Esophagus (tissue), 2 donors: ENCODE results near the gene ITPR1. TPM values are rescaled to one million over a fixed set of nuclear protein-coding genes. Genes with fewer than 3 reads are reported as not detected.

Source experiments
- H3K27ac ChIP-seq, 2 donors: one replicate each; pipeline ENCODE4 v1.5.1; 2013; ENCODE audit warnings: low read depth in 2 of 2, mild to moderate bottlenecking in 2 of 2, inconsistent platforms in 1 of 2, low read length in 1 of 2, moderate library complexity in 1 of 2
- H3K27me3 ChIP-seq, 2 donors: one replicate each; pipeline ENCODE4 v1.6.1; 2013; ENCODE audit warnings: low read length in 2 of 2, control low read depth in 1 of 2, mild to moderate bottlenecking in 1 of 2; ENCODE audit not compliant: insufficient read depth in 2 of 2, control insufficient read depth in 1 of 2
- H3K36me3 ChIP-seq, 2 donors: one replicate each; pipeline ENCODE4 v1.6.1; 2013; ENCODE audit warnings: low read length in 1 of 2; ENCODE audit not compliant: control insufficient read depth in 2 of 2, insufficient read depth in 2 of 2
- H3K4me1 ChIP-seq, 2 donors: one replicate each; pipeline ENCODE4 v1.6.1; 2013; ENCODE audit warnings: low read length in 1 of 2; ENCODE audit not compliant: control insufficient read depth in 2 of 2, insufficient read depth in 2 of 2
- H3K4me3 ChIP-seq, 2 donors: one replicate each; pipeline ENCODE4 v1.5.1; 2013; ENCODE audit warnings: low read length in 2 of 2, mild to moderate bottlenecking in 2 of 2, low read depth in 1 of 2, moderate library complexity in 1 of 2
- H3K9me3 ChIP-seq, 2 donors: one replicate each; pipeline ENCODE4 v1.6.1; 2013; ENCODE audit warnings: mild to moderate bottlenecking in 2 of 2, low read depth in 1 of 2, low read length in 1 of 2, moderate library complexity in 1 of 2; ENCODE audit not compliant: control insufficient read depth in 2 of 2, insufficient read depth in 1 of 2
- WGBS, 2 donors: extraction: QIAGEN DNeasy Blood & Tissue Kit; methylation state at CpG; one replicate each; pipeline ENCODE4 v1.1.7; 2013; 5-methylcytosine and 5-hydroxymethylcytosine counted together
- polyA plus RNA-seq, 2 donors: library from polyadenylated mRNA; stranded (reverse); fragments of 200-250 nt; gene quantifications; one replicate each; pipeline ENCODE4 v1.2.3, GENCODE V29; 2013
- donor health status: healthy with polysubstance abuse.
- donor health status: Bipolar disorder and iron deficiency.

Gene ITPR1
- polyA plus RNA-seq, 2 donors = 7.5 to 16.3 TPM

DNA sequence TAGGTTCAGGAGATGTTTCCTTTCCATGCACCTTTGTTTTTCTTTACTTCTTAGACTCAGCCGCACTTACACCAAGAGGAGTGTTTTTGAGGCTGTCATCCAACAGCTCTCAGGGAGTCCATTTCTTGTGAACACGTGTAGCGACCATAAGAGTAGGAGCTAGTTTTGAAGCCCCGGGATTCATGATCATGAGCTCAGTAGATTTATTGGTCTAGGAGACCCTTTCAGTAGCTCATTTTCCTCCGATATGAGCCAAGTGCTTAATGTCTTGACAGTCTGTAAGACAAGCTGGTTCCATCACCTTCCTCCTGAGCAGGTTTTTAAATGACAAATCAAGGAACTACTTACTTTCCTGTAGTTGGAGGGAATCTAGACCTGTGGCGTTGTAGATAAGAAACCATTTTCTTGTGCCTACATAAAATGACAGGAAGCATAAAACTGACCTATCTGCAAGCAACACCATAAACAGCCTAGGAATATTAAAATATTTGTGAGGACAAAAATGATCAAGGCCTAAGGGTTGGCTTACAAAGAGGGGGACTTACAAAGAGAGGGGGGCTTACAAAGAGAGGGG is 313.5 kb downstream of the ITPR1 start:
- no peak overlapping the region for H3K4me3 ChIP-seq
- H3K27me3 ChIP-seq = no peaks in the 10 kb centered on the region
- peak overlapping the region in 1 of 2 donors; percentile 8 for H3K27ac ChIP-seq
- 95 to 97% methylated on average over 6 of the region's 6 CpGs for WGBS, 2 donors
- H3K36me3 ChIP-seq = peaks cover 0 to 5% of the 10 kb centered on the region in 2 donors
- H3K9me3 ChIP-seq = no peaks in the 10 kb centered on the region
- no peaks in the 10 kb centered on the region for H3K4me1 ChIP-seq

DNA sequence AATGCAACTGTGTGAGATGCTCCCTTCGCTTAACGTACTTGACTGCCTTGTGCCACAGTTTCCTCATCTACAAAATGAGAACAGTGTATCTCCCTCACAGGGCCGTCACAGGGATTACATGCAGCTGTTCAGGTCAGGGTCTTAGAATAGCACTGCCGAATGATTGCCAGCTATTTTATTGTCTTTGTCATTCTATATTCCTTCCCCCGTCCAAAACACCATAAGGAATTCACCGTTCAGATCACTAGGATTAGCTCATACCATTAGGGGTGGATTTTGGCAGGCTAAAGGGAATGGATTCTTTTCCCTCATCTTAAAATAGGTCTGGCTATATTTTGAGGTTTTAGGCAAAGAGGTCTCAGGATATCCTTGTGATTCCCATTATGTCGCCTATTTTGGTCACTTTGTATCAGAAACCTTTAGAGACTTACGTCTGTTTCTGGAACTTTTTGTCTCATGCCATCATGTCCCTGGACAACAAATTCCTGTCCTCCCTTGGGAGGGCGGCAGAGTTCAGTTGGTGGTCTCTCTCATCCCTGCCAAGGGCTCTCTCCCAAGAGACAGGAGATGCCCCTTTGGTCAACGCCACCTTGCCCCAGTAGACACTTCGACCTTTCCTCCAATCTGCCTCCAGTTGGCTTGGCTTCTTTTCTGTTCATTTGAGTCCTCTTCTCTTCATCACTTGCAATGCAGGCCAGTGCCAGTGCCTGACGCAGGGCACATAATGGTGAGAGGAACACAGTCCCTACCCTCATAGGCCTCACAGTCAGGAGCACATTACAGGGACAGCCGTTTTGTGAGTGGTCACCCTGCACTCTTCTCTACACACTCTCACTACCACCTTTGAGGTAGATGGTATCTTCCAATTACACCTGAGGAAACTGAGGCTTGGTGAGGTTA is 314.5 kb downstream of the ITPR1 start:
- WGBS, 2 donors = 87 to 88% methylated on average over 13 of the region's 13 CpGs
- H3K4me1 ChIP-seq = no peaks in the 10 kb centered on the region
- H3K4me3 ChIP-seq = no peak overlapping the region
- no peaks in the 10 kb centered on the region for H3K27me3 ChIP-seq
- peaks cover 0 to 5% of the 10 kb centered on the region in 2 donors for H3K36me3 ChIP-seq
- H3K9me3 ChIP-seq = no peaks in the 10 kb centered on the region
- H3K27ac ChIP-seq = no peak overlapping the region

DNA sequence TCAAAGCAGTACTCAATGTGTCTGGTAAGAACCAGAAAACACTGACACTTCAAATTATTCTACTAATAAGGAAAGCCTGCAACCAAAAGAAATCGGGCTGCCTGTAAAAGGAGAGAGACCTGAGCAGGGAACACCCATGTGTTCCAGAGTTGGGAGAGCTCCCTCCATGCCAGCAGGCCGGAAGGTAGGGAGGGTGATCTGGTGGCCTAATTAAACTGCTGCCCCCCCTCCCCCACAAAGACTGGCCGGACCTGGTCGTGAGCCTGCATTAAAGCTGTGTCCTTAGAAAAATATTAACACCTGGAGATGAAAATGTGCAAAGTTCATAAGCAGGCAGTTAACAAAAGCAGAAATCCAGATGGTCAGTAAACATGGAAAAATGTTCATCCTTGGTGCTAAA is 315.5 kb downstream of the ITPR1 start:
- Histone ChIP-seq H3K36me3 (peaks cover 0 to 5% of the 10 kb centered on the region in 2 donors), H3K4me3 (no peak overlapping the region), H3K9me3 (no peaks in the 10 kb centered on the region), H3K27me3 (no peaks in the 10 kb centered on the region), H3K27ac (no peak overlapping the region), H3K4me1 (no peaks in the 10 kb centered on the region)
- WGBS, 2 donors = 46 to 82% methylated on average over 4 of the region's 4 CpGs

DNA sequence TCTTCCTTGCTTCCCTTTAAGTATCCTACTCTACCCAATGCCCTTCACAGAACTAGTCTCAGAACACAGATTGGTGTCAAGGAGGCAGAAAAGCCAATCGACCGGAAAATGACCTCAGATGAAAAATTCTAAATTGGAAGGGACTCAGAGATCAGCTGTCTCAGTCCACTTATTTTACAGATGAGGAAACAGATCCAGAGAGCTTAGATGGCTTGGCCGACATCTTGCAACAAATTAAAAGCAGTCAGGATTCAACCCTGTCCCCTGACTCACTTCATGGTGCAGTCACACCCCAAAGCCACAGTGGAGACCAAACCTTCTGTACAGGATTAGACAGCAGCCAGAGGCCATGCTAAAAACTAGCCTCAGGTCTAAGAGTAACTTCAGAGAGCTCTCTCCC is 316.8 kb downstream of the ITPR1 start:
- Histone ChIP-seq H3K27me3 (no peaks in the 10 kb centered on the region), H3K4me1 (no peaks in the 10 kb centered on the region), H3K27ac (peak overlapping the region in 1 of 2 donors; percentile 13), H3K9me3 (no peaks in the 10 kb centered on the region), H3K36me3 (peaks cover 2 to 8% of the 10 kb centered on the region in 2 donors), H3K4me3 (no peak overlapping the region)
- WGBS, 2 donors = 81 to 87% methylated on average over 3 of the region's 3 CpGs

DNA sequence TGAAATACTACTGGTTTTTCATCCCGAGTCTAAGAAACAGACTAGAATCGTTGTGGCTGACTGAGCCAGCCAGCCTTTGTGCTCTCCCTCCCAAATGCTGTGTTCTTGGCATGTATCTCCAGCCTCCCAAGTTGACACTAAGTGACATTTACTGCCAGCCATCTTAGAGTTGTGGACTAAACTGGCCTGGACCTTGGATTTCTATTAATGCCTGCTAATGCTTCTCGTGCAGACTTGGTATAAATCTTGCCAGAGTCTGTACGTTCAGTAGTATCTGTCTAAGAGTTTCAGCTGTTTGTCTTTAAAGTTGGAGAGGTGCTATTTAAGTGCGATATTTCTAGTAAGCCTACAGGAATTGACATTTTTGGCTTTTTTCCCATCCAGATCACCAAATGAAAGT is 319.4 kb downstream of the ITPR1 start:
- Histone ChIP-seq H3K27ac (no peak overlapping the region), H3K4me3 (no peak overlapping the region), H3K36me3 (peaks cover 2 to 3% of the 10 kb centered on the region in 2 donors), H3K27me3 (no peaks in the 10 kb centered on the region), H3K4me1 (no peaks in the 10 kb centered on the region), H3K9me3 (peaks cover 0 to under 1% of the 10 kb centered on the region in 2 donors)
- WGBS, 2 donors = 71 to 82% methylated on average over 5 of the region's 5 CpGs

DNA sequence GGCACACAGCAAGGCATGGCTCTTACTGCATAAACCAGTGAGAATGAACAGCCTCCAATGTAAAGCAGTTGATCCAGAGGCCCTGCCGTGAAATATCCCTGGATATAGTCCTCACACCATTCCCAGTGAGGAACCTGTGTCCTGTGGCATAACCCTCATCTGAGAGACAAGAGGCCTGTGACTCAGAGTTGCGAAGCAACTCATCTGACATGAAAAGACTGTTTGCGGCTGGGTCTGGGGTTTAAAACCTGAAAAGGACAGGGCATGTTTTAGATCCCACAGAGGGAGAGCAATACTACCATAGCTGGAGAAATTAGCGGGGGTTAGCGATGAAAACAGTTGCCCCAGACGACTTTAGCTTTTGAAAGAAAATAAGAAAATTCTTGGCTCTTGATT is 320.8 kb downstream of the ITPR1 start:
- Histone ChIP-seq H3K9me3 (peaks cover 0 to 2% of the 10 kb centered on the region in 2 donors), H3K4me3 (no peak overlapping the region), H3K4me1 (no peaks in the 10 kb centered on the region), H3K27ac (peak overlapping the region in 1 of 2 donors; percentile 37), H3K27me3 (no peaks in the 10 kb centered on the region), H3K36me3 (peaks cover 3 to 8% of the 10 kb centered on the region in 2 donors)
- 87 to 92% methylated on average over 6 of the region's 6 CpGs for WGBS, 2 donors

DNA sequence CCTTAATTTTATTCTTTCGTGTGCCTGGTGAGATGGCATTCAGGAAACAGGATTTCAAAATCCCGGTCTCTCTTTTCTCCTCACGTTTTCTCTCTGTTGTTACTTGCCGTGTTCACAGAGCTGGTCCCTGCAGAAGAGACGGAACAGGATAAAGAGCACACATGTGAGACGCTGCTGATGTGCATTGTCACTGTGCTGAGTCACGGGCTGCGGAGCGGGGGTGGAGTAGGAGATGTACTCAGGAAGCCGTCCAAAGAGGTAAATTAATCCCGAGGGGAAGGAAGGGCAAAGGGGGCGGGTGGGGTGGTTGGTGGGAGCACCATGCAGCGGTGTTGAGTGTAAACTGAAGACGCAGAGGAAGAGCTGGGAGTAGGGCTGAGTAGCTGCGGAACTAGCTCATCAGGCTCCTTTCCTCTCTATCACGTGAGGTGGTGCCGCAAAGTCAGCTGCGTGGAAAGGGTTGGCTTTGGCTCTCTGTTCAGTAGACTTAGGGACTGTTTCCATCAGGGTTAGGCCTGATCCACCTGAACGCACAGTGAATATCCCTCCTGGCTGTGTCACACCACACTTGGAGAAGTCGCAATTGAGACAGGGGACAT is 321.3 kb downstream of the ITPR1 start:
- no peak overlapping the region for H3K4me3 ChIP-seq
- peaks cover 0 to 2% of the 10 kb centered on the region in 2 donors for H3K9me3 ChIP-seq
- H3K27me3 ChIP-seq = no peaks in the 10 kb centered on the region
- WGBS, 2 donors = 76% methylated on average over 20 of the region's 20 CpGs
- peaks cover 3 to 8% of the 10 kb centered on the region in 2 donors for H3K36me3 ChIP-seq
- H3K27ac ChIP-seq = peak overlapping the region in 1 of 2 donors; percentile 37
- H3K4me1 ChIP-seq = no peaks in the 10 kb centered on the region

DNA sequence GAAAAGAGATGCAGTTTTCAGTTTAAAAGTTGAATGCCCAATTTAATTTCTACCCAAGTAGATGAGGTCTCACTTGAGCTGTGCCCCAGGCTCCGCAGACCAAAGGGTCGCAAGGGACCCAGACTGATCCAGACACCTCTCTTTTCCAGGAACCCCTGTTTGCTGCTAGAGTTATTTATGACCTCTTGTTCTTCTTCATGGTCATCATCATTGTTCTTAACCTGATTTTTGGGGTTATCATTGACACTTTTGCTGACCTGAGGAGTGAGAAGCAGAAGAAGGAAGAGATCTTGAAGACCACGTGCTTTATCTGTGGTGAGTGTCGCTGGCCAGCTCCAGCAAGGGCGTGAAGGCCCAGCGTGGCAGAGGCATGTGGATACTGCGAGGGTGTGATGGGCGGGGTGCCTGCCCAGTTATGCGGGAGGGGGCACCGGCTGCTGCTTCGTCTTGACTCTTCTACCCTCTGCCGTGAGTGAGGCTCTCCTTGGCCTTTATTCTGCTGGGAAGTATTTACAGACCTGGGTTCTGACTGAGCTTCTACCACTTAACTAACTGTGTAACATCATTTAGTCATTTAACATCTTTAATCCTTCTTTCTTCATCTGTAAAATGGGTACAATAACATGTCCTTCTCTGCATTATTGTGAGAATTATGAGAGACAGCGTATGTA is 321.9 kb downstream of the ITPR1 start:
- Histone ChIP-seq H3K27ac (peak overlapping the region in 1 of 2 donors; percentile 27), H3K4me3 (no peak overlapping the region), H3K36me3 (peaks cover 3 to 8% of the 10 kb centered on the region in 2 donors), H3K9me3 (peaks cover 0 to 2% of the 10 kb centered on the region in 2 donors), H3K4me1 (no peaks in the 10 kb centered on the region), H3K27me3 (no peaks in the 10 kb centered on the region)
- 94 to 98% methylated on average over 13 of the region's 13 CpGs for WGBS, 2 donors

DNA sequence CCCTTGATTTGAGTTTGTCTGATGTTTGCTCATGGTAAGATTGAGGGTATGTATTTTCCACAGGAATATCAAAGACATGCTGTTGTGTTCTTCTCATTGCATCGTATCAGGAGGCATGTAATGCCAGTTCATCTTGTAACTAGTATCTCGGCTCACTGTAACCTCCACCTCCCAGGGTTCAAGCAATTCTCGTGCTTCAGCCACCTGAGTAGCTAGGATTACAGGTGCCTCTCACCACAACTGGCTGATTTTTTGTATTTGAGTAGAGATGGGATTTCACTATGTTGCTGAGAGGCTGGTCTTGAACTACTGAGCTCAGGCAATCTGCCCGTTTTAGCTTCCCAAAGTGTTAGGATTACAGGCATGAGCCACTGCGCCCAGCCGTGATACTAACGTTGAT is 323.2 kb downstream of the ITPR1 start:
- WGBS, 2 donors = 96 to 97% methylated on average over 7 of the region's 7 CpGs
- peaks cover 3 to 8% of the 10 kb centered on the region in 2 donors for H3K36me3 ChIP-seq

More for the DNA sequence above, 323.2 kb downstream of the ITPR1 start:
- H3K27me3 ChIP-seq = no peaks in the 10 kb centered on the region
- peaks cover 0 to 2% of the 10 kb centered on the region in 2 donors for H3K9me3 ChIP-seq
- no peak overlapping the region for H3K27ac ChIP-seq
- H3K4me3 ChIP-seq = no peak overlapping the region
- H3K4me1 ChIP-seq = no peaks in the 10 kb centered on the region
